Measurements from ENCODE around the gene CORO7.

Gene CORO7

DNA sequence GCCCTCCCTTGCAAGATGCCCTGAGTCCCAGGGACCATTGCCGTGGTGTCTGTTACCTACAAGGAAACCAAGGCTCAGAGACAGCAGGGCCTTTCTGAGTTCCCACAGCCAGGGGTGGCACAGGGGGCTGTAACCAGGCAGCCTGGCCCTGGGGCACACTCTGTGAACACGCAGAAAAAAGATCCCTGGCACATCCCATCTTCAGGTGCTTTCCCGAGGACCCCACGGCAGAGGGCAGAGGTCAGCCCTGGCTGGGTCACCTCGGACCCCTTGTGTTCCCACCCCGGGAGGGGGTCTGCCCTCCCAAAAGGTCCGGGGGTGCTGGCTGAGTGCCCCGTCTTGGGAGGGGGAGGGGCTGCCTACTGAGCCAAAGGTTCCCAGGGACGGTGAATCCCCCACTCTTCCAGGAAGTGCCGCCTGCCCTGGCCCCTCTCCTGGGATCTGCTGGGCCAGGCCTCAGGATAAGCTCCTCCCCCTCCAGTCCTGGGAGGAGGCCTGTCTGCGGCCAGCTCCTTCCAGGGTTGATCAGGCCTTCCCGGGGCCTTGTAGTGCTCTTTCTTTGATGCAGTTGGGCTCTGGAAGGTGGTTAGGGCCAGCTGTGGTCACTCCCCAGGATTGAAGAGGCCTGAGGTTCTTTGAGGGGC is 92.4 kb downstream of the CORO7 start:
- Histone ChIP-seq H3K4me3 (ENCODE audit: low read length) (no peak overlapping the region), H3K9ac (ENCODE audit: low read length) (no peak overlapping the region), H3K36me3 (replicated peaks; ENCODE audit: low read depth, low read length) (no peaks in the 10 kb centered on the region), H3K4me2 (ENCODE audit: low read length) (no peak overlapping the region), H2AFZ (ENCODE audit: low read depth, low read length) (no peak overlapping the region), H3K4me1 (ENCODE audit: low read length) (peaks cover 27% of the 10 kb centered on the region), H4K20me1 (ENCODE audit: insufficient read depth, low read length) (no peaks in the 10 kb centered on the region), H3K27ac (ENCODE audit: low read length) (no peak overlapping the region), H3K9me3 (ENCODE audit: insufficient read depth, low read length) (no peaks in the 10 kb centered on the region), H3K27me3 (ENCODE audit: low read depth, low read length) (0 out of 2 replicates have a peak, but pooled peaks cover 9% of the 10 kb centered on the region), H3K79me2 (ENCODE audit: low read length) (no peaks in the 10 kb centered on the region)
- TF ChIP-seq, protein P1, sequence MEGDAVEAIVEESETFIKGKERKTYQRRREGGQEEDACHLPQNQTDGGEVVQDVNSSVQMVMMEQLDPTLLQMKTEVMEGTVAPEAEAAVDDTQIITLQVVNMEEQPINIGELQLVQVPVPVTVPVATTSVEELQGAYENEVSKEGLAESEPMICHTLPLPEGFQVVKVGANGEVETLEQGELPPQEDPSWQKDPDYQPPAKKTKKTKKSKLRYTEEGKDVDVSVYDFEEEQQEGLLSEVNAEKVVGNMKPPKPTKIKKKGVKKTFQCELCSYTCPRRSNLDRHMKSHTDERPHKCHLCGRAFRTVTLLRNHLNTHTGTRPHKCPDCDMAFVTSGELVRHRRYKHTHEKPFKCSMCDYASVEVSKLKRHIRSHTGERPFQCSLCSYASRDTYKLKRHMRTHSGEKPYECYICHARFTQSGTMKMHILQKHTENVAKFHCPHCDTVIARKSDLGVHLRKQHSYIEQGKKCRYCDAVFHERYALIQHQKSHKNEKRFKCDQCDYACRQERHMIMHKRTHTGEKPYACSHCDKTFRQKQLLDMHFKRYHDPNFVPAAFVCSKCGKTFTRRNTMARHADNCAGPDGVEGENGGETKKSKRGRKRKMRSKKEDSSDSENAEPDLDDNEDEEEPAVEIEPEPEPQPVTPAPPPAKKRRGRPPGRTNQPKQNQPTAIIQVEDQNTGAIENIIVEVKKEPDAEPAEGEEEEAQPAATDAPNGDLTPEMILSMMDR (IDR thresholded peaks at IDR 0.05; ENCODE audit: low read depth, low read length): no peak
- no peak for TF ChIP-seq EZH2phosphoT487 (IDR thresholded peaks at IDR 0.05; ENCODE audit: low read depth)

DNA sequence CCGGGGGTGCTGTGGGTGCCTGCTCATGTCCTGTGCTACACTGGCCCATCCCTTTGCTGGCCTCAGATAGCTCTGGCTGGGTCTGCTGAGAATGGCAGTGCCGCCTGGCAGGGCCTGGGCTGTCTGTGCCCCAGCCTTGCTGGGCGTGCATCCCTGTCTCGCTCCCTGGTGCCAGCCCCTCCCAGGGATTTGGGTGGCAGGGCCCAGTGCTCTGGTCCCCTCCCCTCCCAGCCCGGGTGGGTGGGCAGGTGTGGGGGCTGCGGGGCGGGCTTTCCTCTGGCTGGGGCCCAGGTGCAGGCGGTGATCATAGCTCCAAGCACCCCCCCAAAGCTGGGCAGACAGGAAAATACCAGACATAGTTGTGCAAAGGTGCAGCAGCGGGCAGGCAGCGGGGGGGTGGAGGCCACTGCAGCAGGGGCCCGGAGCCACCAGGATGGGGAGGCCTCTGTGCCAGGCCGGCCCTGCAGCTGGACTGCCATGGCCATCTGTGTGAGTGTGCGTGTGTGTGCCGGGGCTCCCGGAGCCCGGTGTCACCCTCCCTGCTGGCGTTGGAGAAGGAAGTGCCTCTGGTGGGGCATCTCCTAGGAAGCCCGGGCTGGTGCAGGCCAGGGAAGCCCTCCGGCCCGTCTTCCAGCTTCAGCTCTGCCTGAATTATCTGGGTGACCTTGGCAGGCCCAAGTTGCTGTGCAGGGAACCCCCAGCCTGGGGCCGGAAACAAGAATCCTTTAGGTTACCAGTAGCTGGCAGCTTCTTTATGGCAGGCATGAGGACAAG is 93.1 kb downstream of the CORO7 start:
- Histone ChIP-seq H3K4me1 (ENCODE audit: low read length) (peaks cover 23% of the 10 kb centered on the region), H3K9me3 (ENCODE audit: insufficient read depth, low read length) (no peaks in the 10 kb centered on the region), H2AFZ (ENCODE audit: low read depth, low read length) (no peak overlapping the region), H3K36me3 (replicated peaks; ENCODE audit: low read depth, low read length) (no peaks in the 10 kb centered on the region), H3K27ac (ENCODE audit: low read length) (no peak overlapping the region), H3K79me2 (ENCODE audit: low read length) (no peaks in the 10 kb centered on the region), H3K4me2 (ENCODE audit: low read length) (no peak overlapping the region), H4K20me1 (ENCODE audit: insufficient read depth, low read length) (no peaks in the 10 kb centered on the region), H3K4me3 (ENCODE audit: low read length) (no peak overlapping the region), H3K9ac (ENCODE audit: low read length) (no peak overlapping the region), H3K27me3 (ENCODE audit: low read depth, low read length) (0 out of 2 replicates have a peak, but pooled peaks cover 9% of the 10 kb centered on the region)
- TF ChIP-seq, protein P1 (IDR thresholded peaks at IDR 0.05; ENCODE audit: low read depth, low read length): no peak
- no peak for TF ChIP-seq EZH2phosphoT487 (IDR thresholded peaks at IDR 0.05; ENCODE audit: low read depth)

- 0 out of 2 replicates have a peak, but pooled peaks cover 9% of the 10 kb centered on the region for H3K27me3 ChIP-seq (ENCODE audit: low read depth, low read length)
- no peak overlapping the region for H3K9ac ChIP-seq (ENCODE audit: low read length)
- no peaks in the 10 kb centered on the region for H4K20me1 ChIP-seq (ENCODE audit: insufficient read depth, low read length)
- H3K36me3 ChIP-seq (replicated peaks; ENCODE audit: low read depth, low read length): no peaks in the 10 kb centered on the region
- H3K4me2 ChIP-seq (ENCODE audit: low read length): no peak overlapping the region
- H3K9me3 ChIP-seq (ENCODE audit: insufficient read depth, low read length): no peaks in the 10 kb centered on the region
- peaks cover 22% of the 10 kb centered on the region for H3K4me1 ChIP-seq (ENCODE audit: low read length)
- H3K4me3 ChIP-seq (ENCODE audit: low read length): no peak overlapping the region
- TF ChIP-seq, protein P1 (IDR thresholded peaks at IDR 0.05; ENCODE audit: low read depth, low read length): no peak
- no peak for TF ChIP-seq EZH2phosphoT487 (IDR thresholded peaks at IDR 0.05; ENCODE audit: low read depth)
- no peak overlapping the region for H2AFZ ChIP-seq (ENCODE audit: low read depth, low read length)
- H3K79me2 ChIP-seq (ENCODE audit: low read length): no peaks in the 10 kb centered on the region
- no peak overlapping the region for H3K27ac ChIP-seq (ENCODE audit: low read length)
Measured at GRCh38 chr16:4322121-4323052, 94.0 kb downstream of the CORO7 start.

Data from OCI-LY3 (cell line).